ENCODE data around the gene DRAM2.
A peak's percentile ranks its signal among the peaks of the same experiment; 100 is the strongest.

Gene DRAM2

GRCh38 chr1:111141245-111142220 lies 1.6 kb upstream of the DRAM2 start:
- Histone ChIP-seq H3K4me1 (ENCODE audit: control insufficient read depth, low read depth, low read length) (peaks cover 18% of the 10 kb centered on the region), H3K27me3 (ENCODE audit: control insufficient read depth, insufficient read depth, low read length) (no peaks in the 10 kb centered on the region), H3K9me3 (ENCODE audit: control insufficient read depth, low read depth, low read length) (no peaks in the 10 kb centered on the region), H3K4me3 (ENCODE audit: low read length) (peak overlapping the region; percentile 98), H3K27ac (ENCODE audit: low read length) (no peak overlapping the region), H3K36me3 (ENCODE audit: control insufficient read depth, low read depth, low read length) (no peaks in the 10 kb centered on the region), H3K9ac (ENCODE audit: low read length) (peak overlapping the region; percentile 92)

- Histone ChIP-seq H3K4me1 (ENCODE audit: control insufficient read depth, low read depth, low read length) (peaks cover 18% of the 10 kb centered on the region), H3K27me3 (ENCODE audit: control insufficient read depth, insufficient read depth, low read length) (no peaks in the 10 kb centered on the region), H3K27ac (ENCODE audit: low read length) (peak overlapping the region; percentile 2), H3K36me3 (ENCODE audit: control insufficient read depth, low read depth, low read length) (peaks cover 4% of the 10 kb centered on the region), H3K9me3 (ENCODE audit: control insufficient read depth, low read depth, low read length) (no peaks in the 10 kb centered on the region), H3K4me3 (ENCODE audit: low read length) (peak overlapping the region; percentile 98), H3K9ac (ENCODE audit: low read length) (peak overlapping the region; percentile 92)
These were observed 731 bp upstream of the DRAM2 start for GRCh38 chr1:111140680-111140967.

- Histone ChIP-seq H3K9me3 (ENCODE audit: control insufficient read depth, low read depth, low read length) (no peaks in the 10 kb centered on the region), H3K27me3 (ENCODE audit: control insufficient read depth, insufficient read depth, low read length) (no peaks in the 10 kb centered on the region), H3K4me1 (ENCODE audit: control insufficient read depth, low read depth, low read length) (peaks cover 18% of the 10 kb centered on the region), H3K27ac (ENCODE audit: low read length) (peak overlapping the region; percentile 93), H3K4me3 (ENCODE audit: low read length) (peak overlapping the region; percentile 98), H3K36me3 (ENCODE audit: control insufficient read depth, low read depth, low read length) (peaks cover 12% of the 10 kb centered on the region), H3K9ac (ENCODE audit: low read length) (peak overlapping the region; percentile 92)
These were observed 453 bp downstream of the DRAM2 start for GRCh38 chr1:111139324-111139955.

GRCh38 chr1:111133866-111134265 lies 6.0 kb downstream of the DRAM2 start:
- Histone ChIP-seq H3K9ac (ENCODE audit: low read length) (no peak overlapping the region), H3K36me3 (ENCODE audit: control insufficient read depth, low read depth, low read length) (peaks cover 26% of the 10 kb centered on the region), H3K9me3 (ENCODE audit: control insufficient read depth, low read depth, low read length) (no peaks in the 10 kb centered on the region), H3K4me3 (ENCODE audit: low read length) (no peak overlapping the region), H3K4me1 (ENCODE audit: control insufficient read depth, low read depth, low read length) (peaks cover 12% of the 10 kb centered on the region), H3K27me3 (ENCODE audit: control insufficient read depth, insufficient read depth, low read length) (no peaks in the 10 kb centered on the region), H3K27ac (ENCODE audit: low read length) (no peak overlapping the region)

GRCh38 chr1:111131693-111132092 lies 8.2 kb downstream of the DRAM2 start:
- no peak overlapping the region for H3K4me3 ChIP-seq (ENCODE audit: low read length)
- H3K27ac ChIP-seq (ENCODE audit: low read length) = no peak overlapping the region
- no peaks in the 10 kb centered on the region for H3K27me3 ChIP-seq (ENCODE audit: control insufficient read depth, insufficient read depth, low read length)
- no peaks in the 10 kb centered on the region for H3K9me3 ChIP-seq (ENCODE audit: control insufficient read depth, low read depth, low read length)
- H3K9ac ChIP-seq (ENCODE audit: low read length) = no peak overlapping the region
- peaks cover 32% of the 10 kb centered on the region for H3K36me3 ChIP-seq (ENCODE audit: control insufficient read depth, low read depth, low read length)
- H3K4me1 ChIP-seq (ENCODE audit: control insufficient read depth, low read depth, low read length) = no peaks in the 10 kb centered on the region

GRCh38 chr1:111129376-111129775 lies 10.5 kb downstream of the DRAM2 start:
- peaks cover 30% of the 10 kb centered on the region for H3K36me3 ChIP-seq (ENCODE audit: control insufficient read depth, low read depth, low read length)
- H3K9me3 ChIP-seq (ENCODE audit: control insufficient read depth, low read depth, low read length) = no peaks in the 10 kb centered on the region
- H3K27ac ChIP-seq (ENCODE audit: low read length) = no peak overlapping the region
- no peaks in the 10 kb centered on the region for H3K27me3 ChIP-seq (ENCODE audit: control insufficient read depth, insufficient read depth, low read length)
- H3K4me3 ChIP-seq (ENCODE audit: low read length) = no peak overlapping the region
- H3K4me1 ChIP-seq (ENCODE audit: control insufficient read depth, low read depth, low read length) = no peaks in the 10 kb centered on the region
- no peak overlapping the region for H3K9ac ChIP-seq (ENCODE audit: low read length)

GRCh38 chr1:111127923-111128643 lies 11.8 kb downstream of the DRAM2 start:
- H3K4me3 ChIP-seq (ENCODE audit: low read length) = no peak overlapping the region
- H3K9me3 ChIP-seq (ENCODE audit: control insufficient read depth, low read depth, low read length) = no peaks in the 10 kb centered on the region
- H3K27me3 ChIP-seq (ENCODE audit: control insufficient read depth, insufficient read depth, low read length) = no peaks in the 10 kb centered on the region
- no peaks in the 10 kb centered on the region for H3K4me1 ChIP-seq (ENCODE audit: control insufficient read depth, low read depth, low read length)
- no peak overlapping the region for H3K9ac ChIP-seq (ENCODE audit: low read length)
- H3K36me3 ChIP-seq (ENCODE audit: control insufficient read depth, low read depth, low read length) = peaks cover 30% of the 10 kb centered on the region
- no peak overlapping the region for H3K27ac ChIP-seq (ENCODE audit: low read length)

- H3K4me1 ChIP-seq (ENCODE audit: control insufficient read depth, low read depth, low read length) = no peaks in the 10 kb centered on the region
- H3K9me3 ChIP-seq (ENCODE audit: control insufficient read depth, low read depth, low read length) = no peaks in the 10 kb centered on the region
- peaks cover 30% of the 10 kb centered on the region for H3K36me3 ChIP-seq (ENCODE audit: control insufficient read depth, low read depth, low read length)
- no peak overlapping the region for H3K9ac ChIP-seq (ENCODE audit: low read length)
- no peaks in the 10 kb centered on the region for H3K27me3 ChIP-seq (ENCODE audit: control insufficient read depth, insufficient read depth, low read length)
- H3K27ac ChIP-seq (ENCODE audit: low read length) = no peak overlapping the region
- H3K4me3 ChIP-seq (ENCODE audit: low read length) = no peak overlapping the region
These were observed 13.5 kb downstream of the DRAM2 start for GRCh38 chr1:111126354-111126753.

- Histone ChIP-seq H3K36me3 (ENCODE audit: control insufficient read depth, low read depth, low read length) (peaks cover 29% of the 10 kb centered on the region), H3K27ac (ENCODE audit: low read length) (no peak overlapping the region), H3K9ac (ENCODE audit: low read length) (no peak overlapping the region), H3K4me3 (ENCODE audit: low read length) (no peak overlapping the region), H3K9me3 (ENCODE audit: control insufficient read depth, low read depth, low read length) (no peaks in the 10 kb centered on the region), H3K4me1 (ENCODE audit: control insufficient read depth, low read depth, low read length) (no peaks in the 10 kb centered on the region), H3K27me3 (ENCODE audit: control insufficient read depth, insufficient read depth, low read length) (no peaks in the 10 kb centered on the region)
These were observed 23.4 kb downstream of the DRAM2 start for GRCh38 chr1:111116496-111116895.

- H3K27me3 ChIP-seq (ENCODE audit: control insufficient read depth, insufficient read depth, low read length) = no peaks in the 10 kb centered on the region
- H3K27ac ChIP-seq (ENCODE audit: low read length) = no peak overlapping the region
- H3K4me1 ChIP-seq (ENCODE audit: control insufficient read depth, low read depth, low read length) = no peaks in the 10 kb centered on the region
- H3K9ac ChIP-seq (ENCODE audit: low read length) = no peak overlapping the region
- H3K4me3 ChIP-seq (ENCODE audit: low read length) = no peak overlapping the region
- no peaks in the 10 kb centered on the region for H3K36me3 ChIP-seq (ENCODE audit: control insufficient read depth, low read depth, low read length)
- H3K9me3 ChIP-seq (ENCODE audit: control insufficient read depth, low read depth, low read length) = peaks cover 9% of the 10 kb centered on the region
These were observed 29.5 kb downstream of the DRAM2 start for GRCh38 chr1:111110197-111110899.

GRCh38 chr1:111104981-111105380 lies 34.9 kb downstream of the DRAM2 start:
- H3K4me1 ChIP-seq (ENCODE audit: control insufficient read depth, low read depth, low read length) = no peaks in the 10 kb centered on the region
- H3K4me3 ChIP-seq (ENCODE audit: low read length) = no peak overlapping the region
- no peaks in the 10 kb centered on the region for H3K27me3 ChIP-seq (ENCODE audit: control insufficient read depth, insufficient read depth, low read length)
- peaks cover 32% of the 10 kb centered on the region for H3K9me3 ChIP-seq (ENCODE audit: control insufficient read depth, low read depth, low read length)
- H3K27ac ChIP-seq (ENCODE audit: low read length) = no peak overlapping the region
- H3K9ac ChIP-seq (ENCODE audit: low read length) = no peak overlapping the region
- H3K36me3 ChIP-seq (ENCODE audit: control insufficient read depth, low read depth, low read length) = no peaks in the 10 kb centered on the region
